Astrocyte of the cerebellum (primary cell): ENCODE results near the gene CCN2.
"Not testable (repeated sequence)": the region's sequence is repeated elsewhere in the genome, so short reads cannot be mapped to it uniquely, and the experiment has no call there.

Experiments used
- DNase-seq: peaks from one replicate; pipeline ENCODE4 v3.0.0-alpha.2; 2011; ENCODE audit warnings: low read depth
- H3K4me3 ChIP-seq: 2 replicates; pipeline ENCODE4 v1.5.1; 2011; ENCODE audit warnings: mild to moderate bottlenecking, low read depth, low read length, moderate library complexity
- CTCF ChIP-seq: IDR thresholded peaks from 2 replicates; pipeline ENCODE4 v1.5.1; 2012; ENCODE audit warnings: low read length, low read depth, moderate library complexity, mild to moderate bottlenecking; ENCODE audit errors: missing control alignments
- in situ Hi-C: cut with HindIII; loops from 2 replicates; pipeline ENCODE4 v1.10.0; 2017; ENCODE audit warnings: low sequenced_read_pairs

CCN2 gene

GRCh38 chr6:131918650-131919355, 32.4 kb downstream of the CCN2 start:
- TF ChIP-seq CTCF, result no peak
- in situ Hi-C loops, result no loop called here
- no peak overlapping the region for H3K4me3 ChIP-seq
- DNase-seq, result no peak

- no peak for DNase-seq
- no peak for TF ChIP-seq CTCF
- in situ Hi-C loops, result no loop called here
- H3K4me3 ChIP-seq, result no peak overlapping the region
Observed at GRCh38 chr6:131917763-131918649, 33.2 kb downstream of the CCN2 start.

GRCh38 chr6:131917318-131917717, 33.9 kb downstream of the CCN2 start:
- in situ Hi-C loops, result no loop called here
- no peak overlapping the region for H3K4me3 ChIP-seq
- no peak for TF ChIP-seq CTCF
- DNase-seq, result peak; percentile 51

GRCh38 chr6:131916847-131917246, 34.3 kb downstream of the CCN2 start:
- DNase-seq, result no peak
- in situ Hi-C loops, result no loop called here
- H3K4me3 ChIP-seq, result no peak overlapping the region
- TF ChIP-seq CTCF, result no peak

- in situ Hi-C loops, DNase-seq, H3K4me3 ChIP-seq: not testable (repeated sequence)
Observed at GRCh38 chr6:131916091-131916796, 34.9 kb downstream of the CCN2 start.

- peak; percentile 83 for DNase-seq
- in situ Hi-C loops, result no loop called here
- H3K4me3 ChIP-seq, result no peak overlapping the region
- peak; percentile 88 for TF ChIP-seq CTCF
Observed at GRCh38 chr6:131914967-131915751, 36.0 kb downstream of the CCN2 start.
